Measurements from ENCODE around the gene ALKAL2. TPM values are rescaled to one million over a fixed set of nuclear protein-coding genes. Genes with fewer than 3 reads are reported as not detected.
"Not testable (repeated sequence)": the region's sequence is repeated elsewhere in the genome, so short reads cannot be mapped to it uniquely, and the experiment has no call there.

The ALKAL2 gene
- total RNA-seq, 1 donor from 2014 or later = 0.63 TPM

DNA sequence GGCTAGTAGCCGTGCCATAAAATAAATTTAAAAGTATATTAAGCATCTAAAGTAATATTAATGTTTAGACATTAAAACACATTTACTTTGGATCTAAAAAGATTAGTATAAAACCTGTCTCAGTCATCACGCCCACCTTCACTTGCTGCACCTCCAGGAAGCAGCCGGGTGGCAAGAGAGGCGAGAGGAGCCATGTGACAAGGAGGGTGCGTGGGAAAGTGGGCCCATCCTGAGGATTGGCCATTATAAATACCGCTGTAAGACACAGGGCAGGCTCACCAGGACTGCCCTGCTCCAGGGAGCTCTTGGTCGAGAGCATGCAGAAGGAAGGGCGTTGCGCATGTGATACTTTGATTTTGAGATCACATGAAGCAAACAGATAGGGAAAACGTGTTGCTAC, 34.4 kb upstream of the ALKAL2 start:
- Mint-ChIP-seq H3K4me3 (no peak overlapping the region), H3K27ac (ENCODE audit: unreplicated experiment) (no peak overlapping the region), H3K9me3 (peaks cover 17% of the 10 kb centered on the region), H3K27me3 (ENCODE audit: low read depth) (no peaks in the 10 kb centered on the region), H3K4me1 (peaks cover 33% of the 10 kb centered on the region), H3K36me3 (ENCODE audit: low read depth) (peaks cover 8% of the 10 kb centered on the region)
- no peak for DNase-seq (ENCODE audit: low read depth, low spot score)
- no peak for TF ChIP-seq CTCF (conservative IDR thresholded peaks at IDR 0.05)

GRCh38 chr2:320561-320960, 32.7 kb upstream of the ALKAL2 start:
- Mint-ChIP-seq H3K4me3 (no peak overlapping the region), H3K27me3 (ENCODE audit: low read depth) (no peaks in the 10 kb centered on the region), H3K27ac (ENCODE audit: unreplicated experiment) (no peak overlapping the region), H3K4me1 (peaks cover 50% of the 10 kb centered on the region), H3K36me3 (ENCODE audit: low read depth) (peaks cover 4% of the 10 kb centered on the region), H3K9me3 (peaks cover 5% of the 10 kb centered on the region)
- DNase-seq (ENCODE audit: low read depth, low spot score) = no peak
- no peak for TF ChIP-seq CTCF (conservative IDR thresholded peaks at IDR 0.05)

GRCh38 chr2:319059-319600, 31.2 kb upstream of the ALKAL2 start:
- no peak for DNase-seq (ENCODE audit: low read depth, low spot score)
- H3K27ac Mint-ChIP-seq (ENCODE audit: unreplicated experiment) = peak overlapping the region; percentile 50
- no peaks in the 10 kb centered on the region for H3K27me3 Mint-ChIP-seq (ENCODE audit: low read depth)
- H3K4me3 Mint-ChIP-seq = no peak overlapping the region
- peaks cover 4% of the 10 kb centered on the region for H3K36me3 Mint-ChIP-seq (ENCODE audit: low read depth)
- H3K9me3 Mint-ChIP-seq = peaks cover 1% of the 10 kb centered on the region
- TF ChIP-seq CTCF (conservative IDR thresholded peaks at IDR 0.05) = no peak
- H3K4me1 Mint-ChIP-seq = peaks cover 63% of the 10 kb centered on the region

- H3K27me3 Mint-ChIP-seq (ENCODE audit: low read depth) = no peaks in the 10 kb centered on the region
- peak; percentile 57 for DNase-seq (ENCODE audit: low read depth, low spot score)
- H3K4me3 Mint-ChIP-seq = peak overlapping the region; percentile 75
- peaks cover 71% of the 10 kb centered on the region for H3K4me1 Mint-ChIP-seq
- H3K36me3 Mint-ChIP-seq (ENCODE audit: low read depth) = peaks cover 4% of the 10 kb centered on the region
- TF ChIP-seq CTCF (conservative IDR thresholded peaks at IDR 0.05) = no peak
- no peaks in the 10 kb centered on the region for H3K9me3 Mint-ChIP-seq
- H3K27ac Mint-ChIP-seq (ENCODE audit: unreplicated experiment) = peak overlapping the region; percentile 91
These were observed 29.9 kb upstream of the ALKAL2 start for GRCh38 chr2:317501-318424.

DNA sequence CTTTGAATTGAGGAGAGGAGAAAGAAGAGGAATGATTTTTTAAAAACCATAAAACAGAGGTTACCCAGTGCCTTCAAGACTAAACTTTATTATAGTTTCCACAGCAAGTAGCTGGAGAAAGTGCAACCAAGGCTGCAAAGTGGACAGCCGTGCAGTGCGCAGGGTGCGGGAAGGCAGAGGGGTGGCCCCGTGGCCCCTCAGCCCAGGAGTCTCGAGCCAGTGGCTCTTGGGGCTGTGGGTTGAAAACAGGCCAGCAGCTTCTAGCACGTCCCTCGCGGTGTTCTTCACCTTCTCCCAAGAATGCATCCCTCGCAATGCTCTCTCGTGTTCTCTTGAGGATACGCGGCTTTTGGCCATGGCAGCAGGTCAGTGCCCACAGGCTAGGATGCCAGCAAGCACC, 28.5 kb upstream of the ALKAL2 start:
- no peak for TF ChIP-seq CTCF (conservative IDR thresholded peaks at IDR 0.05)
- peak overlapping the region; percentile 64 for H3K27ac Mint-ChIP-seq (ENCODE audit: unreplicated experiment)
- H3K4me1 Mint-ChIP-seq = peaks cover 72% of the 10 kb centered on the region
- H3K4me3 Mint-ChIP-seq = peak overlapping the region; percentile 24
- H3K9me3 Mint-ChIP-seq = no peaks in the 10 kb centered on the region
- no peaks in the 10 kb centered on the region for H3K27me3 Mint-ChIP-seq (ENCODE audit: low read depth)
- H3K36me3 Mint-ChIP-seq (ENCODE audit: low read depth) = peaks cover 4% of the 10 kb centered on the region
- no peak for DNase-seq (ENCODE audit: low read depth, low spot score)

- not testable (repeated sequence) for DNase-seq (ENCODE audit: low read depth, low spot score); H3K36me3 Mint-ChIP-seq (ENCODE audit: low read depth); H3K9me3 Mint-ChIP-seq; H3K27me3 Mint-ChIP-seq (ENCODE audit: low read depth)
- peak overlapping the region; percentile 24 for H3K4me3 Mint-ChIP-seq
- peaks cover 76% of the 10 kb centered on the region for H3K4me1 Mint-ChIP-seq
- peak overlapping the region; percentile 64 for H3K27ac Mint-ChIP-seq (ENCODE audit: unreplicated experiment)
These were observed 28.0 kb upstream of the ALKAL2 start for GRCh38 chr2:315925-316324.

All from neural crest cell (in vitro differentiated cells).